Middle frontal gyrus (tissue), 1 donor: ENCODE results near the gene AGRN.
"Not testable (repeated sequence)": the region's sequence is repeated elsewhere in the genome, so short reads cannot be mapped to it uniquely, and the experiment has no call there.

Experiments
- DNase-seq: peaks from one replicate; pipeline ENCODE4 v3.0.0-alpha.2; 2015; ENCODE audit warnings: low spot score; ENCODE audit errors: extremely low spot score

Gene AGRN

DNA sequence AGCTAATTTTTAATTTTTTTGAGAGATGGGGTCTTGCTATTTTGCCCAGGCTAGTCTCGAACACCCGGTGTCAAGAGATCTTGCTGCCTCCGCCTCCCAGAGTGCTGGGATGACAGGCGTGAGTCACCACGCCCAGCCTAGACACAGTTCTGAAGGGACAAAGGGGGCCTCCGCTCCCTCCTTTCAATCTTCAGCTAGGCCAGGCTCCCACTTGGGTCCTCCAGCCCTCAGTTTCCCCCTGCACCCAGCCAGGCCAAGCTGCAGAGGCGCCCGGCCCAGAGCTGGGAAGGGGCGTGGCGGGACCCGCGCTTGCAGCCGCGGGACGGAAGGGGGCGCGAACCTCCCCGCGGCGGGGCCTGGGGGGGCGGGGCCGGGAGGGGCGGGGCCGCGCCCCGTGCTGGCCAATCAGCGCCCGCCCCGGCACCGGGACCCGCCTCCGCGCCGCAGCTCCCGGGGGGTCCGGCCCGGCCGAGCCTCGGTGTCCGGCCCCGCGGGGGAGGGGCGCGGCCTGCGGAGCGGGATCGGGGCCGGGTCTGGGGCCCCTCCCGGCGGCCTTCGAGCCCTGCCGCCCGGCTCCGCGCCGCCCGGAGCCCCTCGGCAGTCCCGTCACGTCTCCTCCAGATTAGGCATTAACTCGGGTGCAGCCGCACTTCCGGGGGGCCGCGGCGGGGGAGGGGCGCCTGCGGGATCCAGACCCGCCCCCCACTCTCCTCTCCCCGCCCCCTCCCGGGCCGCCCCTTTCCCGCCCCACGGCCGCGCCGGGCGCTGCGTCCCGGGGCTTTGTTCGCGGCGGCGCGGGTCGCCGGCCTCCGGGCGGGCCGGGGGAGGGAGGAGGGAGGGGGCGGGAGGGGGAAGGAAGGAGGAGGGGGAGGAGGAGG is 559 bp upstream of the AGRN start:
- DNase-seq: peak; percentile 70

DNA sequence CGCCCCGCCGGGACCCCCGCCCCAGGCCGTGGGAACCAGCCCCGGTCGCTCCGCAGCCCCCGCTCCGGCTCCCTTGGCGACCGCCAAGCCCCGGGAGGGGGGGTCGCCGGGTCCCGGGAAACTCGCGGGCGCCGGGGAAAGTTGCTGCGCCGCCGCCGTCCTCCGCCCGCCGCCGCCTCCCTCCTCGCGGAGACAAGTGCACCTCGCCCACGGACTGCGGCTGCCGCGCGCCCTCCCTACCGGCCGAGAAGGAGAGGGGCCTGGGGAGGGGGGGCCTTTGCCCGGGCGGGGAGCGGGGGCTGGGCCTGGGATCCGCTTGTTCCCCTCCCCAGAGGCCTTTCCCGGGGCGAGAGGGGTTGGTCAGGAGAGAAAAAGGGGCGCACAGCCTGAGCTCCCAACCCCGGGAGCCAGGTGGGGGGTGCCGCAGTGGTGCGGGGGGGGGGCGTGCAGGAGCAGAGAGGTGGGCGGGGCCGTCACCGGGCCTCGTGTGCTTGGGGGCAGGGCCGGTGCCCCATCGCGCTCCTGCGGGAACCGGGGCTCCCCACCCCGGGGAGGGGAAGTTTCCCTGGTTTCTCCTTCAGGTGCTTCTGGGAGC is 592 bp downstream of the AGRN start:
- no peak for DNase-seq

DNA sequence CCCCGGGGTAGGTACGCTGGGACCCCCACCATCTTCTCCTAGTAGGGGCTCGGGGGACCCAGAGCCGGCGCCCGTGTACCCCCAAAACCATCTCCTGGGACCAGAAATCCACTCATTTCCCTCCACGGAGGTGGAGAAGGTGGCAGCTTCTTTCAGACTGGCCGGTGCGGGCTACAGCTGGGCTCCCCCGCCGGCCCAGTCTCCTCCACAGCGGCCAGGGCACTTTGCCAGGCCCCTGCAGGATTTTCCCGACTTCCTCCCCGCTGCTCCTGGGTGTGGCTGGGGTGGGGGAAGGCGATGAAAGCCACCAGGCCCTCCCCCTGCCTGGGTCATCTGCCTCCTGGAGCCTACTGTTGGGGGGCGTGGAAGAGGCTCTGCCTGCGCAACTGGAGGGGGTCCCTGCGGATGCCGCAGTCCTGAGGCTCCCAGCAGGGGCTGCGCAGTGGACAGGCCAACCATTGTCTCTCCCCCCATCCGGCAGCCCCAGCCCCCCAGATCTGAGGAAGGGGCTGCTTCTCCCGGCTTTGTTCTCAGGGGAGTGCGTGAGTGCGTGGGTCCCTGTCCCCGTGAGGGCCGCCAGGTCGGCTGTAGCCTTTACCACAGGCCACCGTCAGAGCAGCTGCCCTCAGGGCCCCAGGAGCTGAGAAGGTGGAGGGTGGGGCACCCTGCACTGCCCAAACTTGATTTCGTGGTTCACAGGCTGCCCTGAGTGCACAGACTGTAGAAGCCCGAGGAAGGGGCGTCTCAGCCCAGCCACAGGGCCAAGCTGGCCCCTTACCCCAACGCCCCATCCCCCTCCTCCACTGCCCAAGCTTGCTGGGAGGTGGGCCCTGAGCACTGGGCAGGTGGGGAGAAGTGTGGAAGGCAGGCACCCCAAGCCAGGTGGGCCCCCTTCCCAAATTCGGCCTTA is 1.3 kb downstream of the AGRN start:
- DNase-seq: no peak

DNA sequence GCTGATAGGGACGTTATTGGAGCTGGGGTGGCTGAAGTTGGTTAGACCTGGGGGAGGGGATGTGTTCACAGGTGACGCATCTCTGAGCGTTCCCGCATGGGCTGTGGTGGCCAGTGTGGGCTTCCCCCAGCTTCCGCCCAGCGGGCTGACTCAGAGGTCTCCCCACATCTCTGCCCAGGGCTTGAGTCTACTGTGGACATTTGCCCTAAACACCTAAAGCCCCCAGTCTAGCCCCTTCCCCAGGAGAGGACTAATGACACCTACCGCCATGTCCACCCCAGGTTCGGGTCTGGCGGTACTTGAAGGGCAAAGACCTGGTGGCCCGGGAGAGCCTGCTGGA is 2.0 kb downstream of the AGRN start:
- no peak for DNase-seq

DNA sequence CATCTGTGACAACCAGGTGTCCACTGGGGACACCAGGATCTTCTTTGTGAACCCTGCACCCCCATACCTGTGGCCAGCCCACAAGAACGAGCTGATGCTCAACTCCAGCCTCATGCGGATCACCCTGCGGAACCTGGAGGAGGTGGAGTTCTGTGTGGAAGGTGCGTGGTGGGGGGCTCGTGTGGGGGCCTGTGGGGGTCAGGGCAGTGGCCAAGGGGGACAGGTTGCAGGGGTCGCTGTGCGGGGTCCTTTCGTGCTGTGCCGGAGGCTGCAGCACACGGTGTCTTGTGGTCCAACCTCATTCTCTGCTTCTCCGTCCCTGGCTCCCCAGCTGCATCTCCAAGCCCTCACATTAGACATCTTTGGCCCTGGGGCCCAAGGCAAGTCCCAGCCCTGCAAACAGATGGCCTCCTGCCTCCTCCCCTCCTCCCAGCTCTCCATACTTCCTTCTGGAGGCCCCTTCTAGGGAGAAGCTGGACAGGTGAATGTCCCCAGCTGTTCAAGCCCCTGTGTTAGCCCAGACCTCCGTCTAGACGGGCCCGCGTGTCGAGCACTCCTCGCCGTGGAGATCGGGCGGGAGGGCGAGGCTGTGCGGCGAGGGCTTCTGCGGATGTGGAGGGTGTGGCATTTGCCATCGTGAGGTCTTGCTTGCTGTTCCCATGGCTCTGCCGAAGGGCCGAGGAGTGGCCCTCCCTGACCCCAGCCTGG is 2.5 kb downstream of the AGRN start:
- DNase-seq: no peak

DNA sequence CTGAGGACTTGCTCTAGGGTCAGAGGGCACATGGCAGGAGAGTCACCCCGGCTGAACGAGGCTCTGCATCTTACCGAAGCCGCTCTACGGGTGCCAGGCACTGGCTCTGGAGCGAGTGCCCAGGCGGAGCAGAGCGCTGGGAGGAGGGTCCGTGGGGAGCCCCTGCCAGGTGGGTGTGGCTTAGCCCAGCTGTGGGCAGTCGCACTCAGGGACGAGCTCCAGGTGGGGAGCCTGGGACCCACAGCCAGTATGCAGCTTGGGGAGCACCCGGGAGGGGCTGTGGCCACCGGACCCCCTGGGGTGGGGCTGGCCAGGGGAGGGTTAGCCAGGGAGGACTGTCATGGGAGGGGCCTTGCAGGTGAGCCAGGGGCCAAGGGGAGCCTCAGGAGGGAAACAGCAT is 3.8 kb downstream of the AGRN start:
- no peak for DNase-seq

DNA sequence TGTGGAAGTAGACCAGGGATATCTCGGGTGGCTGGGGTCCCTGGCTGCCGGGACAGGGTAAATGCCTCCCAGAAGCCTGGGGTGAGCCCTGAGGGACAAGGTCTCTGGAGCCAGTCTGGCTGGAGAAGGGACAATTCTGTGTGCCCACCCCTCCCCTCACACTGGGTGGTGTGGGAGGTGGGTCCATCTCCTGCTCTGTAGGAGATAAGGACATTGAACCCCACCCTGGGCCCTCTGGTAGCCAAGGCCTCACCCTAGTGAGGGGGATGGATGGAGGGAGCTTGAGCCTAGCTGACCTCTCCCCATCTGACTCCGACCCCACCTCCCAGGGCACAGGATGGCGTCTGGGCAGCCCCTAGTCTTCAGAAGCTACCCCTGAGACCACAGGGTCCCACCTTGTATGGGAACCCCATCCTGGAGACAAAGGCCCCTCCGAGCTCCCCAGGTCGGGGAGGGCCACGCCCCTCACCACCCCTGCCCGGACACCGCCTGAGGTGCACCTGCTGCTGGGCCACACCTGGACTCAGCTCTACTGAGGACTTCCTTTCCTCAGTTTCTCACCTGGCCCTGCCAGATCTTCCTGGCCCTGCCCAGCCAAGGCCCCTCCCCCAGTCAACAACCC is 4.3 kb downstream of the AGRN start:
- no peak for DNase-seq

DNA sequence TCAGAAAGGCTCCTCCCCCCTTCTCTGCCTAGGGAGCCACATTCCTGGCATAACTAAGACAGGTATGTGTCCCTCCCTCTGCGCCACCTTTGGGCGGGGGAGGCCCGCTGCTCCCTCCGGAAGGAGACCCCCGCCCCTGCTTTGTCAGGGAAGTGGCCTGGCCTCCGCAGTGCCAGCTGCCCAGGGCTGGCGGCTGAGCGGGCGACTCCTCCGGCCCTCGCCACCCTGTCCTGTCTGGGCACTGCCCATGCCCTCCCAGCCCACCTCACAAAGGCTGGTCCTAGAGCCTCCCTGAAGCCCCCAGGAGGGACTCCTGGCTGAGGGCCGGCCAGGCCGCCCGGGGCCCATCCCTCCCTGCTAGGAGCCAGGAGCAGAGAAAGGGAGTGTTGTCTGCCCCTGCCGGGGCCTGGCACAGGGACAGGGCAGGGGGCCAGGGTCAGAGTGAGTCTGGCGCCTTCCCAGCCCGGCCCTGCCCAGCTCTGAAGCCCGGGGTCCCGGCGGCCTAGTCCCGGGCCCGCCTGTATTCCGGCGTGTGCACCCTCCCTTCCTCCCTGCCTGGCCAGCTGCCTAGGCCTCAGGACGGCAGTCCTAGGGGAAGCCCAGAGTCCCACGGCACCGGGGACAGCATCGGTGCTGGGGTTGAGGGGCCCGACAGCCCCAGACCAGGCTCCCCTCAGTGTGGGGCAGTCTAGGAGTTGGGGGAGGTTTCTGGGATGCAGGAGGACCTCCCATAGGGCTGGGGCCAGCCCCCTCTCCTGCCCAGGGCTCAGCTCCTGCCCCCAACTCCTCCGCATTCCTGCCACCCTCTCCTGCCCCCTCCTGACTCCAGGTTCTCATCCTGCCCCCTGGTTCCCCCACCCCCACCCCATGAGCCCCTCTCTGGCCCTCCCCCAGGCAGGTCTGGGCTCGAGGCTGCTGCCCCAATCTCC is 5.1 kb downstream of the AGRN start:
- no peak for DNase-seq

DNA sequence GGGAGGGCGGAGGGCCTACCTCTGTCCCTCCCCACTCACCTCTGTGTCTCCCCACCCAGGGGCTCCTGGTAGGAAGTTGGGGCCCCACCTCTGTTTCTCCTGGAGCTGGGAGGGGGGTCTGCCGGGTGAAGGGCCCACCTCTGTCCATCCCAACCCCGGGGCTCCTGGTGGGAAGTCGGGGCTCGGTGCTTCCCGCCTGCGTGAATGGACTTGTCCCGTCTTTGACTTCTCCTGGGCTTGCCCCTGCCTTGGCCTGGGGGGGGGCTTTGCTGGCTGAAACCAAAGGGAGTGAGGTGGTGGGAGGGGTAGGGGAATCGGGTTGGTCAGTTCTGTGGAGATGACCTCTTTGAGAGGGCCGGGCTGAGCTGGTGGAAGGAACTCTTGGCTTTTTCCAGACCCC is 5.8 kb downstream of the AGRN start:
- DNase-seq: no peak

DNA sequence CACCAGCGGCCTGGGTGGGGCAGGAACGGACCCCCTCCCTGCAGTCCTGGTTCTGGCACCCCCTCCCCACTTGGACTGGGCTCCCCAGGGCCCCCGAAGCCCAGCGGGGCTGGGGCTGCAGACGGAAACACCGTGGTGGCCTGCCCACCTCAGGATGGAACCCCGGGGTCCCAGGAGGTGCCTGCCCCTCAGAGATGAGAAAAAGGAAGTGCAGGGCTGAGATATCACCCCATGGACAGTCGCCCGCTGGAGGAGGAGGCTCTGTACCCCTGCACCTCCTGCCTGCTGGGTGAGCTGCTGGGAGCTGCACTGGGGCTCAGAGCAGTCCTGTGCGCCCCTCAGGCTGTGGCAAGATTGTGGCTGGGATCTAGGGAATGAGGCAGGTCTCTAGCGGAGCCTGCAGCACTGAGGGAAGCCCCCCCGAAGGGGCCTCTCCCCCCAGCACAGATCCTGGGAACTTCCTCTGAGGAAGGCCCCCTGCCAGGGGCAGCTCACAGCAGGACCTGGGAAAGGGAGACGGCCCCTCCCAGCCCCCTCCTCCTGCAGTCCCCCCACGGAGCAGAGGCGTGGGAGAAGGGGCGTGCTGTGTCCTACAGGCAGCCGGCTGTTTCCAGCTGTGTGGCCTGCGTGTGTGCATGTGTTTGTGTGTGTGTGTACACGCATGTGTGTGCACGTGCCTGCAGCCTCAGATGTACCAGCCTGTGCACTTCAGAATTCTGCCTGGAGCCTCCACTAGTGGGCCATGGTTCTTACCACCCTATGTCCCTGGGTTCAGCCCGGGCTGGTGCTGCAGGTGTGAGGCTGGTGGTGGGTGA is 6.9 kb downstream of the AGRN start:
- no peak for DNase-seq

DNA sequence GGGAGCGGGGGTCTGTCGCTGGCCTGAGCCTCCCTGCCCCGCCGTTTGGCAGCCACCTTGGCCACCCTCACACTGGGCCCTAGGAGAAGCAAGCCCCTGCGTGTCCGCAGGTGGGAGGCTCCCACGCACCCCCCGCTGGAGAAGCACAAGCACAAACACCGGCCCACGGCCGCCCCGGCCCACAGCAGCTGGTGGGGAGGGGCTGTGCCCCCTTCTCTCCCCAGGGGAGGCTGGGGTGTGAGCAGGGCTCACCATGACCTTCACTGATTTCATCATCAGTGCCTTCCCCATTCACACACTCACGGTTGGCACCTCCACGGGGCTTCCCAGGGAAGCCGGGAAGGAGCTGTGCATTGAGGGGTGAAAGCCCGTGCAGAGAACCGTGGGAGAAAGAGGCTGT is 7.9 kb downstream of the AGRN start:
- no peak for DNase-seq

DNA sequence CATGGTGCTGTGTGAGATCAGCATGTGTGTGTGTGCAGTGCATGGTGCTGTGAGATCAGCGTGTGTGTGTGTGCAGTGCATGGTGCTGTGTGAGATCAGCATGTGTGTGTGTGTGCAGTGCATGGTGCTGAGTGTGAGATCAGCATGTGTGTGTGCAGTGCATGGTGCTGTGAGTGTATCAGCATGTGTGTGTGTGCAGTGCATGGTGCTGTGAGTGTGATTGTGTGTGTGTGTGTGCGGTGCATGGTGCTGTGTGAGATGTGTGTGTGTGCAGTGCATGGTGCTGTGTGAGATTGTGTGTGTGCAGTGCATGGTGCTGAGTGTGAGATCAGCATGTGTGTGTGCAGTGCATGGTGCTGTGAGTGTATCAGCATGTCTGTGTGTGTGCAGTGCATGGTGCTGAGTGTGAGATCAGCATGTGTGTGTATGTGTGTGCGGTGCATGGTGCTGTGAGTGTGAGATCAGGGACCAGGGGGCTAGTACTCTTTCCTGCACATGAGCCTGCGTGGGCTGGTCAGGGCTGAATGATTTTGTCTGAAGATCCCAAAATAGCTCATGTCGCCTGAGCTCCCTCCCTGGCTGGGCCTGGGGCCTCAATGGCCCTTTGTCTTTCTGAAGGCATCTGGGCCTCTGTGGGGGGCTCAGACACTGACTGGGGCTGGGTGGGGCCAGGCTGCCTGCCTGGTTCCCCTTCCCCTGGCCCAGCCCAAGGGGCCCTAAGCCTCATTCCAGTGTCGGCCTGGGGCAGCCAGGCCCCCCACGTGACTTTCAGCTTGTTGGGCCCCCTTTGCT is 11.1 kb downstream of the AGRN start:
- not testable (repeated sequence) for DNase-seq

DNA sequence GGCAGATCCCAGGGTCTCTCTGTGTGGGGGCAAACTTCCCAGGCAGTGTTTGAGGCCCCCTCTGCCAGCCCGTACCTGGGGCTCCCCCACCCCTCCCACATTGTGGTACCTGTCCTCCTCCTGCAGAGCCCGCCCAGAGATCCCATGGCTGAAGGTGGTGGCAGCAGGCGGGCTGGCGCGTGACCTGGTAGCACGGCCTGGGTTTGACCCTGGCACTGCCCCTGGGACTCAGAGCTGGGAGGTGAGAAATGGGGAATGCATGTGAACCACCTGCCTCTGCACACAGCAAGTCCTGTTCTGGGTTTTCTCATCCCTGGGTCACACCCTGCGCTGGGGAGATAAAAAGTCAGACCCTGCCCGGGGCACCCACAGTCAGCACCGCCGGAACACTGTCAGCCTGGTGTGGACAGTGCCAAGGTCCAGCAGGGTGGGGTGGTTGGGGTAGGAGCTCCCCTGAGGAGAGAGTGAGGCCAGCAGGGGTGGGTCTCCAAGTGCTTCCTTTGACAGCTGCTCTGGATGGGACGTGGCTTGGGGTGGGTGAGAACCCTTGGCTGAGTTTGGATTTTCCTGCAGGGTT is 11.8 kb downstream of the AGRN start:
- DNase-seq: no peak

DNA sequence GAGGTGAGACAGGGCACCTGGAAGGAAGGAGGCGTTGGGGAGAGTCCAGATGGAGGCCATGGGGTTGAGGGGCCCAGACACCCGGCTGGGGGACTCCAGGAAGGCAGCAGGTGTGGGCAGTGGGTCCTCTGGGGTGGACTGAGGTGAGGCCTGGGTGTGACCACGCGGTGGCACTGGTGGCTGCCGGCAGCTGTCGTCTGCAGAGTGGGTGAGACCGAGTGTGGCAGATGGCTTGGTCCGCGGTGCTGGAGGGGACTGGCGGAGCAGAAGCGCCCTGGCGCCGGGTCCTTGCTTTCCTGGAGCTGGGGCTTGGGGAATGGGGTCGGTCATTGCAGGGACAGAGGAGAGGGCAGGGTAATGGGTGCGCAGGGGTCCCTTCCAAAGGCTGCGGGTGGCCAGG is 12.5 kb downstream of the AGRN start:
- DNase-seq: no peak

DNA sequence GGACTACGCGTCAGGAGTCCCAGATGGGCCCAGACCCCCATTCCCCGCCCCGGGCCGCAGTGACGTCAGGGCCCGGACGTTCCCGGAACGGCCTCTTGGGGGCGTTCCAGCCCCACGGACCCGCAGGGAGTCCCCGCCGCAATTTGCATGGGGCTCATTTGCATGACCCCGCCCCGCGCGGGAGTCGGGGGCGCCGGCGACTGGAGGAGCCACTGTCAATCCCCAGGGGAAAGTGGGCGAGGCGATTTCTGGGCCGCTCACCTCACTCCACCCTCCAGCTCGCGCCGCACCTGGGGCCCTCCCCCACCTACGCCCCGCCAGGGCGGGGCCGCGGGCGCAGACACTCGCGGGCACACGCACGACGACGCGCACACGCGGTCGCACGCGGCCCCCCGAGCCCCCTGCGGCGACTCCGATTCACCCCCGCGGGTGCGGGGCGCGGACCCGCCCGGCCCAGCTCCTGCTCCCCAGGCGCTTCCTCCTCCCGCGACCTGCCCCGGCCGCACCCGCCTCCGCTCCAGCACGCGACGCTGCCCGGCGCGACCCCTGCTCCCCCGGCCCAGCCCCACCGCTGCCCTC is 13.2 kb downstream of the AGRN start:
- DNase-seq: peak; percentile 83

DNA sequence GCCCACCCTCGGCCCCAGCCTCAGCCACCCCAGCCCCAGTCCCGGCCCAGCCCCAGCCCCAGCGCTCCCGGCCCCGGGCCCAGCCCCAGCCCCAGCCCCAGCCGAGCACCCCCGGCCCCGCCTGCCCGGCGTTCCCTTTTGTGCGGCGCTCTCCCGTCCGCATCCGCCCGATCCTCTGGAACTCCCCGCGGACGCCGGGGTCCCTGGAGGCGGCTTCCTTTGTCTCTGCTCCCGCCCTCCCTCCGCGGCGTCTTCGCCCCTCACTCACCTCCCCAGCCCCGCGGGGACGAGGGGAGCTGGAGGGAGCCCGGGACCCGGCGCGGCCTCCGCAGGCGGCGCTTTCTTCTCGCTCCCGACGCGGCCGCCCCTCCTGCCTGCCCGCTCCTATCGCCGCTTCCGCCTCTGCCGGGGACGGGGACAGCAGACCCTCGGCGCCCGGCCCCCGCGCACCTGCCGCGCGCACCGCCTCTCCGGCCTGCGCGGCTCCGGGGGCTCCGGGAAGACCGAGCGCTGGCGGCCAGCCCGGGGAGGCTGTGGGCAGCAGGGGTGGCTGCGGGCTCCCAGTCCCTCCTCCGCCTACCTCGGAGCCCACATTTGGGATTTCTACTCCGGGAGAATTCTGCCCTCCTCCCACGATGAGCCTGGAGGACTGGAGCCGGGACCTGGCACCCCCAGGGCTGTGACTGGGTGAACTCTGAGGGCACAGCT is 14.0 kb downstream of the AGRN start:
- no peak for DNase-seq

DNA sequence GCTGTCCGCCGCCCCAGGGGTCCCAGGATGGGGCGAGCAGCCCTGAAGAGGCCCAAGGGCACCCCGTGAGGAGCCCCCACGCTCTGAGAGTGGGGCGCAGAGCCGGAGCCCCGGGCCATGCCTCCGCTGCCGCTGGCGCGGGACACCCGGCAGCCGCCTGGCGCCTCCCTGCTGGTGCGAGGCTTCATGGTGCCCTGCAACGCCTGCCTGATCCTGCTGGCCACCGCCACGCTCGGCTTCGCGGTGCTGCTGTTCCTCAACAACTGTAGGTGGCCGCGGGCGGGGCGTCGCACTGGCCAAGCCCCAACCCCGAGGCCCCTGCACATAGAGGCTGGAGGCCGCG is 14.5 kb downstream of the AGRN start:
- no peak for DNase-seq
